ENCODE measurements around the gene SLC10A7.
A peak's percentile ranks its signal among the peaks of the same experiment; 100 is the strongest.

Gene SLC10A7

GRCh38 chr4:146343776-146344175, 178.0 kb downstream of the SLC10A7 start:
- no peak for DNase-seq

- DNase-seq = no peak
These were observed 178.5 kb downstream of the SLC10A7 start for GRCh38 chr4:146343199-146343598.

- no peak for DNase-seq
These were observed 179.0 kb downstream of the SLC10A7 start for GRCh38 chr4:146342600-146343192.

- peak; percentile 21 for DNase-seq
These were observed 180.9 kb downstream of the SLC10A7 start for GRCh38 chr4:146340798-146341197.

GRCh38 chr4:146338512-146338911, 183.2 kb downstream of the SLC10A7 start:
- DNase-seq = no peak

GRCh38 chr4:146336410-146336807, 185.3 kb downstream of the SLC10A7 start:
- DNase-seq = no peak

GRCh38 chr4:146335763-146336409, 185.9 kb downstream of the SLC10A7 start:
- DNase-seq = peak; percentile 12

- no peak for DNase-seq
These were observed 186.8 kb downstream of the SLC10A7 start for GRCh38 chr4:146334862-146335449.

GRCh38 chr4:146333895-146334262, 187.9 kb downstream of the SLC10A7 start:
- DNase-seq = no peak

GRCh38 chr4:146333187-146333894, 188.4 kb downstream of the SLC10A7 start:
- DNase-seq = no peak

GRCh38 chr4:146330392-146330791, 191.3 kb downstream of the SLC10A7 start:
- no peak for DNase-seq

- peak; percentile 55 for DNase-seq
These were observed 192.6 kb downstream of the SLC10A7 start for GRCh38 chr4:146329050-146329716.

GRCh38 chr4:146327859-146328650, 193.7 kb downstream of the SLC10A7 start:
- no peak for DNase-seq

- DNase-seq = no peak
These were observed 202.8 kb downstream of the SLC10A7 start for GRCh38 chr4:146318894-146319293.

GRCh38 chr4:146317783-146318182, 204.0 kb downstream of the SLC10A7 start:
- DNase-seq = no peak

GRCh38 chr4:146315184-146315583, 206.6 kb downstream of the SLC10A7 start:
- no peak for DNase-seq

GRCh38 chr4:146311238-146311970, 210.3 kb downstream of the SLC10A7 start:
- no peak for DNase-seq

- no peak for DNase-seq
These were observed 211.3 kb downstream of the SLC10A7 start for GRCh38 chr4:146310319-146311021.

GRCh38 chr4:146308951-146309350, 212.8 kb downstream of the SLC10A7 start:
- no peak for DNase-seq

- no peak for DNase-seq
These were observed 218.9 kb downstream of the SLC10A7 start for GRCh38 chr4:146302822-146303221.

GRCh38 chr4:146299607-146300006, 222.1 kb downstream of the SLC10A7 start:
- DNase-seq = no peak
